ENCODE measurements around the gene PTPRE. TPM values are rescaled to one million over a fixed set of nuclear protein-coding genes. Genes with fewer than 3 reads are reported as not detected.

Gene PTPRE
- total RNA-seq, 1 experiment from 2014 or later = 0.70 TPM

DNA sequence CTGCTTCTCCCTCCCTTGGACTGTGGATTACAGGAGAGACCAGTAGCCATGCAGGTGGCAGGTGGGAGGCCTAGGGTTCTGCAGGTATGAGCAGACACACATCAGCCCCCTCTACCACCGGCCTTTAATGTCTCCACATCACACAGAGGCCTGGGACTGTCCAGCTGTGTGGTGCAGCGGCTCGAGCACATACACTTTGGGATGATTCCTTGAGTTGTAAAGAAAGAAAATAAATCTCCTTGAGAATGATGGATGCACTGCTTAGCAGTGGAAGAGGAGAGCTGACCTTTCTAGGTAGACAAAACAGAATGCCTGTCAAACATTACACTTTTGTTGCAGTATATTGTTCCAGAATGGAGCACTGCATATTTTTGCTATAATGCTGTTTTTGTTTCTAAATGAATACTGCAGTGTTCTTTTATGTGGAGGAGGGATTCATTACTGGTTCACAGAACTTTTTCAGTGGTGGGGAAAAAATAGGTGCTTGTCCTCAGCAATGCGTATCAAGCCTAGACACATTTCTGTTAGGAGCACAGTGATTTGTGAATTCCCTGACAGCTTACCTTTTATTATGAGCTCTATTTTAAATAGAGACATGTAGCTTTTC lies 66.0 kb downstream of the PTPRE start:
- Histone ChIP-seq H4K8ac (replicated peaks; ENCODE audit: insufficient read length, low read depth, low read length) (no peak overlapping the region), H4K91ac (ENCODE audit: insufficient read length, low read depth, low read length) (no peak overlapping the region), H4K5ac (ENCODE audit: insufficient read length, low read depth, low read length) (no peak overlapping the region), H3K23ac (ENCODE audit: insufficient read length, low read depth, low read length) (no peak overlapping the region), H3K27me3 (ENCODE audit: insufficient read depth, low read length) (no peaks in the 10 kb centered on the region), H2BK5ac (ENCODE audit: insufficient read length, low read length) (no peak overlapping the region), H2BK120ac (ENCODE audit: low read depth, low read length, poor library complexity, severe bottlenecking) (no peak overlapping the region), H3K18ac (ENCODE audit: insufficient read length, low read depth, low read length) (no peak overlapping the region), H3T11ph (ENCODE audit: low read length) (no peak overlapping the region), H4K20me1 (ENCODE audit: control insufficient read depth, insufficient read depth, insufficient read length) (no peaks in the 10 kb centered on the region), H3K4me1 (ENCODE audit: insufficient read depth, low read length) (peaks cover 6% of the 10 kb centered on the region; the same call in 1 of the 2 replicates), H2AFZ (ENCODE audit: low read length) (no peak overlapping the region), H3K79me2 (ENCODE audit: insufficient read depth, low read length) (no peaks in the 10 kb centered on the region), H2BK20ac (ENCODE audit: low read depth, low read length, poor library complexity, severe bottlenecking) (no peak overlapping the region), H2AK5ac (ENCODE audit: insufficient read length, low read length) (no peak overlapping the region), H3K23me2 (ENCODE audit: insufficient read length, low read depth, low read length, poor library complexity, severe bottlenecking) (no peaks in the 10 kb centered on the region), H3K27ac (ENCODE audit: insufficient read length, low read depth, low read length) (no peak overlapping the region), H3K4ac (ENCODE audit: low read depth, low read length) (no peak overlapping the region), H3K14ac (ENCODE audit: insufficient read depth, low read length) (no peak overlapping the region), H3K4me2 (ENCODE audit: insufficient read depth, insufficient read length, low read length) (no peak overlapping the region), H3K9me3 (ENCODE audit: control insufficient read depth, low read depth, low read length) (no peaks in the 10 kb centered on the region), H3K79me1 (ENCODE audit: insufficient read depth, low read depth, low read length, poor library complexity, severe bottlenecking) (no peaks in the 10 kb centered on the region), H3K9ac (ENCODE audit: extremely low read depth, insufficient read length, low read length) (no peak overlapping the region), H2BK12ac (ENCODE audit: insufficient read length, low read depth, low read length) (no peak overlapping the region), H2BK15ac (ENCODE audit: low read depth, low read length) (no peak overlapping the region), H3K56ac (ENCODE audit: insufficient read length, low read depth, low read length) (no peak overlapping the region)
- H3K27me3 Mint-ChIP-seq (ENCODE audit: low read depth) = no peaks in the 10 kb centered on the region; the same call in 1 of the 2 replicates
- no peak for DNase-seq
- H3K4me3 Mint-ChIP-seq = no peak overlapping the region
- H3K4me1 Mint-ChIP-seq = peaks cover 33 to 40% of the 10 kb centered on the region in 2 experiments
- TF ChIP-seq, protein P1, sequence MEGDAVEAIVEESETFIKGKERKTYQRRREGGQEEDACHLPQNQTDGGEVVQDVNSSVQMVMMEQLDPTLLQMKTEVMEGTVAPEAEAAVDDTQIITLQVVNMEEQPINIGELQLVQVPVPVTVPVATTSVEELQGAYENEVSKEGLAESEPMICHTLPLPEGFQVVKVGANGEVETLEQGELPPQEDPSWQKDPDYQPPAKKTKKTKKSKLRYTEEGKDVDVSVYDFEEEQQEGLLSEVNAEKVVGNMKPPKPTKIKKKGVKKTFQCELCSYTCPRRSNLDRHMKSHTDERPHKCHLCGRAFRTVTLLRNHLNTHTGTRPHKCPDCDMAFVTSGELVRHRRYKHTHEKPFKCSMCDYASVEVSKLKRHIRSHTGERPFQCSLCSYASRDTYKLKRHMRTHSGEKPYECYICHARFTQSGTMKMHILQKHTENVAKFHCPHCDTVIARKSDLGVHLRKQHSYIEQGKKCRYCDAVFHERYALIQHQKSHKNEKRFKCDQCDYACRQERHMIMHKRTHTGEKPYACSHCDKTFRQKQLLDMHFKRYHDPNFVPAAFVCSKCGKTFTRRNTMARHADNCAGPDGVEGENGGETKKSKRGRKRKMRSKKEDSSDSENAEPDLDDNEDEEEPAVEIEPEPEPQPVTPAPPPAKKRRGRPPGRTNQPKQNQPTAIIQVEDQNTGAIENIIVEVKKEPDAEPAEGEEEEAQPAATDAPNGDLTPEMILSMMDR (conservative IDR thresholded peaks at IDR 0.05) = no peak
- H3K27ac Mint-ChIP-seq = no peak overlapping the region
- no peaks in the 10 kb centered on the region for H3K36me3 Mint-ChIP-seq (ENCODE audit: insufficient read depth in 1 of 3, low read depth in 3 of 3)
- no CpG with 5 or more reads among the region's 4 CpGs for WGBS (ENCODE audit: extremely low coverage, insufficient read length, low lambda C conversion rate)
- H3K9me3 Mint-ChIP-seq = no peaks in the 10 kb centered on the region

All from H9 (cell line).